Measurements from ENCODE around the gene TBL1X. TPM values are rescaled to one million over a fixed set of nuclear protein-coding genes. Genes with fewer than 3 reads are reported as not detected.
"Not testable (repeated sequence)": the region's sequence is repeated elsewhere in the genome, so short reads cannot be mapped to it uniquely, and the experiment has no call there.

TBL1X gene
- total RNA-seq, 1 donor from 2014 or later = 32.5 TPM

- H3K4me3 Mint-ChIP-seq = no peak overlapping the region
- no peaks in the 10 kb centered on the region for H3K27me3 Mint-ChIP-seq (ENCODE audit: low read depth)
- DNase-seq (ENCODE audit: low read depth, low spot score) = no peak
- H3K4me1 Mint-ChIP-seq = no peaks in the 10 kb centered on the region
- peaks cover 8% of the 10 kb centered on the region for H3K9me3 Mint-ChIP-seq
- TF ChIP-seq, protein P1, sequence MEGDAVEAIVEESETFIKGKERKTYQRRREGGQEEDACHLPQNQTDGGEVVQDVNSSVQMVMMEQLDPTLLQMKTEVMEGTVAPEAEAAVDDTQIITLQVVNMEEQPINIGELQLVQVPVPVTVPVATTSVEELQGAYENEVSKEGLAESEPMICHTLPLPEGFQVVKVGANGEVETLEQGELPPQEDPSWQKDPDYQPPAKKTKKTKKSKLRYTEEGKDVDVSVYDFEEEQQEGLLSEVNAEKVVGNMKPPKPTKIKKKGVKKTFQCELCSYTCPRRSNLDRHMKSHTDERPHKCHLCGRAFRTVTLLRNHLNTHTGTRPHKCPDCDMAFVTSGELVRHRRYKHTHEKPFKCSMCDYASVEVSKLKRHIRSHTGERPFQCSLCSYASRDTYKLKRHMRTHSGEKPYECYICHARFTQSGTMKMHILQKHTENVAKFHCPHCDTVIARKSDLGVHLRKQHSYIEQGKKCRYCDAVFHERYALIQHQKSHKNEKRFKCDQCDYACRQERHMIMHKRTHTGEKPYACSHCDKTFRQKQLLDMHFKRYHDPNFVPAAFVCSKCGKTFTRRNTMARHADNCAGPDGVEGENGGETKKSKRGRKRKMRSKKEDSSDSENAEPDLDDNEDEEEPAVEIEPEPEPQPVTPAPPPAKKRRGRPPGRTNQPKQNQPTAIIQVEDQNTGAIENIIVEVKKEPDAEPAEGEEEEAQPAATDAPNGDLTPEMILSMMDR (conservative IDR thresholded peaks at IDR 0.05) = no peak
- no peaks in the 10 kb centered on the region for H3K36me3 Mint-ChIP-seq (ENCODE audit: low read depth)
- H3K27ac Mint-ChIP-seq (ENCODE audit: unreplicated experiment) = no peak overlapping the region
Measured at GRCh38 chrX:9429767-9430166, 35.1 kb upstream of the TBL1X start.

GRCh38 chrX:9430346-9430921, 34.4 kb upstream of the TBL1X start:
- H3K27ac Mint-ChIP-seq (ENCODE audit: unreplicated experiment) = no peak overlapping the region
- TF ChIP-seq, protein P1 (conservative IDR thresholded peaks at IDR 0.05) = no peak
- no peaks in the 10 kb centered on the region for H3K27me3 Mint-ChIP-seq (ENCODE audit: low read depth)
- no peaks in the 10 kb centered on the region for H3K36me3 Mint-ChIP-seq (ENCODE audit: low read depth)
- H3K9me3 Mint-ChIP-seq = peaks cover 8% of the 10 kb centered on the region
- H3K4me1 Mint-ChIP-seq = no peaks in the 10 kb centered on the region
- no peak overlapping the region for H3K4me3 Mint-ChIP-seq
- no peak for DNase-seq (ENCODE audit: low read depth, low spot score)

GRCh38 chrX:9431281-9431680, 33.6 kb upstream of the TBL1X start:
- no peak overlapping the region for H3K27ac Mint-ChIP-seq (ENCODE audit: unreplicated experiment)
- no peaks in the 10 kb centered on the region for H3K36me3 Mint-ChIP-seq (ENCODE audit: low read depth)
- H3K4me1 Mint-ChIP-seq = no peaks in the 10 kb centered on the region
- H3K4me3 Mint-ChIP-seq = no peak overlapping the region
- H3K27me3 Mint-ChIP-seq (ENCODE audit: low read depth) = no peaks in the 10 kb centered on the region
- TF ChIP-seq, protein P1 (conservative IDR thresholded peaks at IDR 0.05) = no peak
- DNase-seq (ENCODE audit: low read depth, low spot score) = no peak
- H3K9me3 Mint-ChIP-seq = peaks cover under 1% of the 10 kb centered on the region

DNA sequence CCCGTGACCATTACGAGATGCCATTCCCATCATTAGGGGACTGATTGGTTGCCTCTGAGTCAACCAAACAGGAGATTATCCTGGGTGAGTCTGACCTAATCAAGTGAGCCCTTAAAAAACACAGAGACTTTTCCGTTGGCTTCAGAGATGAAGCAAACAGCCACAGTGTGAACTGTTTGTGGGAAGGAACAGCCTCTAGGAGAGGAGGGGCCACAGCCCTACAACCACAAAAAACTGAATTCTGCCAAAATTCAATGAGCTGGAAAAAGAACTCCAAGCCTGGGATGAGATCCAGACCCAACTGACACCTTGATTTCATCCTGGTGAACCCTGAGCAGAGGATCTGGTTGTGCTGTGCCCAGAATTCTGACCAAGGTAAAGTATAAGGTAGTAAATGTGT, 31.3 kb upstream of the TBL1X start:
- H3K36me3 Mint-ChIP-seq (ENCODE audit: low read depth) = no peaks in the 10 kb centered on the region
- no peak for DNase-seq (ENCODE audit: low read depth, low spot score)
- no peak overlapping the region for H3K4me3 Mint-ChIP-seq
- H3K27ac Mint-ChIP-seq (ENCODE audit: unreplicated experiment) = no peak overlapping the region
- H3K4me1 Mint-ChIP-seq = peaks cover 6% of the 10 kb centered on the region
- no peaks in the 10 kb centered on the region for H3K27me3 Mint-ChIP-seq (ENCODE audit: low read depth)
- H3K9me3 Mint-ChIP-seq = no peaks in the 10 kb centered on the region
- TF ChIP-seq, protein P1 (conservative IDR thresholded peaks at IDR 0.05) = no peak

GRCh38 chrX:9434051-9434550, 30.8 kb upstream of the TBL1X start:
- TF ChIP-seq, protein P1 (conservative IDR thresholded peaks at IDR 0.05) = no peak
- Mint-ChIP-seq H3K27me3 (ENCODE audit: low read depth) (no peaks in the 10 kb centered on the region), H3K4me3 (no peak overlapping the region), H3K4me1 (peaks cover 6% of the 10 kb centered on the region), H3K27ac (ENCODE audit: unreplicated experiment) (no peak overlapping the region), H3K9me3 (no peaks in the 10 kb centered on the region), H3K36me3 (ENCODE audit: low read depth) (no peaks in the 10 kb centered on the region)
- DNase-seq (ENCODE audit: low read depth, low spot score) = no peak

DNA sequence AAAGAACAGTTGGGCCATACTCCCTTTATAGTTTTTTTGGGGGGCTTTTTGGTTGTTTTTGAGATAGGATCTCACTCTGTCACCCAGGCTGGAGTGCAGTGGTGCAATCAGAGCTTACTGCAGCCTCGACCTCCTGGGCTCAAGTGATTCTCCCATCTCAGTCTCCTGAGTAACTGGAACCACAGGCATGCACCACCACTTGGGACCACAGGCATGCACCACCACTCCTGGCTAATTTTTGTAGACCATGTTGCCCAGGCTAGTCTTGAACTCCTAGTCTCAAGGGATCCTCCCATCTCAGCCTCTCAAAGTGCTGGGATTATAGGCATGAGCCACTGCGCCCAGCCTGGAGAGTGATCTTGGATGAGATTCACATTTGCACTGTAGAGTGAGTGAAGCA, 29.8 kb upstream of the TBL1X start:
- H3K27ac Mint-ChIP-seq (ENCODE audit: unreplicated experiment); H3K9me3 Mint-ChIP-seq; H3K4me1 Mint-ChIP-seq; H3K36me3 Mint-ChIP-seq (ENCODE audit: low read depth); DNase-seq (ENCODE audit: low read depth, low spot score); H3K27me3 Mint-ChIP-seq (ENCODE audit: low read depth); H3K4me3 Mint-ChIP-seq: not testable (repeated sequence)

Data from neural crest cell (in vitro differentiated cells).